D721Med (cell line): ENCODE measurements around the gene DNAH17.

Experiments
- DNase-seq: peaks from one replicate; pipeline ENCODE4 v3.0.0; 2011; ENCODE audit warnings: low spot score; ENCODE audit not compliant: insufficient read length
- FAIRE-seq: peaks from 2 replicates; lab custom pipeline; 2011; peaks lifted over from hg19 to GRCh38; lab: Jason Lieb, UNC
- CTCF ChIP-seq: IDR thresholded peaks from 2 replicates; pipeline ENCODE4 v1.5.1; 2012; ENCODE audit warnings: mild to moderate bottlenecking, control low read depth; ENCODE audit not compliant: insufficient read depth; ENCODE audit errors: missing control alignments

DNAH17 gene

GRCh38 chr17:78376161-78376560 lies 201.0 kb downstream of the DNAH17 start:
- no peak for DNase-seq
- FAIRE-seq: no peak
- no peak for TF ChIP-seq CTCF

- FAIRE-seq (no peak), DNase-seq (no peak)
- no peak for TF ChIP-seq CTCF
Measured at GRCh38 chr17:78375401-78376151, 201.6 kb downstream of the DNAH17 start.

GRCh38 chr17:78374631-78375274 lies 202.4 kb downstream of the DNAH17 start:
- DNase-seq: no peak
- no peak for FAIRE-seq

GRCh38 chr17:78374189-78374588 lies 203.0 kb downstream of the DNAH17 start:
- no peak for FAIRE-seq
- DNase-seq: no peak
- TF ChIP-seq CTCF: no peak

More at GRCh38 chr17:78374631-78375274, 202.4 kb downstream of the DNAH17 start:
- no peak for TF ChIP-seq CTCF
